Measurements from ENCODE around the gene HM13.

HM13 gene

DNA sequence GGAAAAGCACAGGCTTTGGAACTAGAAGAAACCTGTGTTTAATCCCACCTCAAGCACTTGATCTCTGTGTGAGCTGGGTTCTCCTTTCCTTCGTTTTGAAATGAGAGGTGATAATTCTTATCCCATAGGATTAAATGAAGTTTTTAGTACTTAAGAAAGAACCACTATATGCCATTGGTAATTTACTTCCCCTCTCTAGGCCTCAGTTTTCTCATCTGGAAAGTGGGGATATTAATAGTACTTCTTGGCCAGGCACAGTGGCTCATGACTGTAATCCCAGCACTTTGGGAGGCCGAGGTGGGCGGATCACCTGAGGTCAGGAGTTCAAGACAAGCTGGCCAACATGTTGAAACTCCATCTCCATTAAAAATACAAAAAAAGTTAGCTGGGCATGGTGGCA lies 25.1 kb upstream of the HM13 start:
- no peak for DNase-seq (ENCODE audit: low spot score)
- no peak overlapping the region for H3K27ac ChIP-seq
- TF ChIP-seq, protein P1, sequence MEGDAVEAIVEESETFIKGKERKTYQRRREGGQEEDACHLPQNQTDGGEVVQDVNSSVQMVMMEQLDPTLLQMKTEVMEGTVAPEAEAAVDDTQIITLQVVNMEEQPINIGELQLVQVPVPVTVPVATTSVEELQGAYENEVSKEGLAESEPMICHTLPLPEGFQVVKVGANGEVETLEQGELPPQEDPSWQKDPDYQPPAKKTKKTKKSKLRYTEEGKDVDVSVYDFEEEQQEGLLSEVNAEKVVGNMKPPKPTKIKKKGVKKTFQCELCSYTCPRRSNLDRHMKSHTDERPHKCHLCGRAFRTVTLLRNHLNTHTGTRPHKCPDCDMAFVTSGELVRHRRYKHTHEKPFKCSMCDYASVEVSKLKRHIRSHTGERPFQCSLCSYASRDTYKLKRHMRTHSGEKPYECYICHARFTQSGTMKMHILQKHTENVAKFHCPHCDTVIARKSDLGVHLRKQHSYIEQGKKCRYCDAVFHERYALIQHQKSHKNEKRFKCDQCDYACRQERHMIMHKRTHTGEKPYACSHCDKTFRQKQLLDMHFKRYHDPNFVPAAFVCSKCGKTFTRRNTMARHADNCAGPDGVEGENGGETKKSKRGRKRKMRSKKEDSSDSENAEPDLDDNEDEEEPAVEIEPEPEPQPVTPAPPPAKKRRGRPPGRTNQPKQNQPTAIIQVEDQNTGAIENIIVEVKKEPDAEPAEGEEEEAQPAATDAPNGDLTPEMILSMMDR (conservative IDR thresholded peaks at IDR 0.05; ENCODE audit: low read depth), result no peak
- CTCF ChIA-PET, result interaction anchor here (1.8 to 2.2 kb wide), 2 partner anchors 14 to 29 kb away, joined by 7 to 14 read pairs; no protein-coding TSS in a partner anchor
- POLR2A ChIA-PET (ENCODE audit: low non-redundant PET), result no interaction called here

DNA sequence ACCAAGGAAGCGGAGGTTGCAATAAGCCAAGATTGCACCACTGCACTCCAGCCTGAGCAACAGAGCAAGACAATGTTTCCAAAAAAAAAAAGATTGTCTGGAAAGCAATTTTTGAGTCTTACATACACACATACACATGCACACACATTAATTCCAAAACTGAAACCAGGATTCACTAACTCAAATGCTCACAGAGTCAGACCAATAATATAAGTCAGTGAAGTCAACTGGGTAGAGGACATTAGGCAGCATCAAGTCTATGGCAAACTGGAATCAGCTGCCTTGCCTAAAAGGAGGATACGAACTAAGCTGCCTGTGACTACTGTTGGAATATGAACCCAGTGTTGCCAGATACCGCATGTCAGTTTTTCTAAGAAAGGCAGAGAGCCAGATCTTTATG lies 23.5 kb upstream of the HM13 start:
- no peak for DNase-seq (ENCODE audit: low spot score)
- CTCF ChIA-PET, result interaction anchor here (0.6 to 0.9 kb wide), 4 partner anchors 11 to 1957 kb away, joined by 3 to 6 read pairs (median 3); partner anchors contain the start of gene HM13
- H3K27ac ChIP-seq, result no peak overlapping the region
- TF ChIP-seq, protein P1 (conservative IDR thresholded peaks at IDR 0.05; ENCODE audit: low read depth), result no peak
- POLR2A ChIA-PET (ENCODE audit: low non-redundant PET), result no interaction called here

DNA sequence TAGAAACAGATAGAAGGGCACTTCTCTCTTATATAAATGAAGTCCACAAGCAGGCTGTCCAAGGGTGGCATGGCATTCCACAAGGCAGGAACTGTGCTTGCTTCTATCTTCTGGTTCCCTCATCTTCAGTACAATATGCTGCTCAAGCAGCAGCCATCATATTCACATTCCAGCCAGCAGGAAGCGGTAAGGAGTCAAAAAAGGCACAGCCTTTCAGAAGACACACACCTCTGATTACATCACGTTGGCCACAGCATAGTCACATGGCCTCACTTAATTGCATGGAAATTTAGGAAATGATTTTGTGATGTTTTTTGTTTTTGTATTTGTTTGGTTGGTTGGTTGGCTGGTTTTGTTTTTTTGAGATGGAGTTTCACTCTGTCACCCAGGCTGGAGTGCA lies 20.1 kb upstream of the HM13 start:
- TF ChIP-seq, protein P1 (conservative IDR thresholded peaks at IDR 0.05; ENCODE audit: low read depth), result no peak; the same call in 1 of the 2 replicates
- POLR2A ChIA-PET (ENCODE audit: low non-redundant PET), result no interaction called here
- H3K27ac ChIP-seq, result no peak overlapping the region
- peak; percentile 55 for DNase-seq (ENCODE audit: low spot score)
- CTCF ChIA-PET, result interaction anchor here (0.6 to 0.8 kb wide), 2 partner anchors 9 kb away, joined by 4 read pairs; no protein-coding TSS in a partner anchor

DNA sequence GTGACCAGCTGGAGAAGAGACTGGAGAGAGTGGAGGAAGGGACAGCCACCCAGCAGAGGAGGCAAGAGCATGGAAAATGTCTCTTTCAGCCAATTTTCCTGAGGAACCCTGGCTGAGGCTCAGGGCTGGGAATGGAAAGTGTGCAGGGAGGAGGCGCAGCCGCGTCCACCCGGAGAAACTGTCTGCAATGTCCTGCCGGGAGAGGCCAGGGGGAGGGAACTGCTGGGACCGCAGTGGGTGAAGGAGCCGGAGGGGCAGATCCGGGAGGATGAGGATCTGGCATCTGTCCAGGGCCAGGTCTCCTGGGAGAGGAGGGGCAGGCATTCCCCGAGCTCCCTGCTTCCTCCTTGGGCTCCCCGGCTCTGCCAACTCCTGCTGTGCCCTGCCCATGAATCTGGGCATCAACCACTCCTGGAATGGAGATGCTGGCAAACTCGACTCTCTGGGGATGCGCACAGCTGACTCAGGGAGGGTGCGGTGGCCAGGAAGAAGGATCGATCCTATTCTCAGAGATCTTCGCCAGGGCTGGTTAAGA lies 17.4 kb upstream of the HM13 start:
- TF ChIP-seq, protein P1 (conservative IDR thresholded peaks at IDR 0.05; ENCODE audit: low read depth), result no peak
- CTCF ChIA-PET, result interaction anchor here (0.6 to 1.1 kb wide), 2 partner anchors 24 to 92 kb away, joined by 3 to 5 read pairs; no protein-coding TSS in a partner anchor
- DNase-seq (ENCODE audit: low spot score), result no peak
- POLR2A ChIA-PET (ENCODE audit: low non-redundant PET), result no interaction called here
- no peak overlapping the region for H3K27ac ChIP-seq

DNA sequence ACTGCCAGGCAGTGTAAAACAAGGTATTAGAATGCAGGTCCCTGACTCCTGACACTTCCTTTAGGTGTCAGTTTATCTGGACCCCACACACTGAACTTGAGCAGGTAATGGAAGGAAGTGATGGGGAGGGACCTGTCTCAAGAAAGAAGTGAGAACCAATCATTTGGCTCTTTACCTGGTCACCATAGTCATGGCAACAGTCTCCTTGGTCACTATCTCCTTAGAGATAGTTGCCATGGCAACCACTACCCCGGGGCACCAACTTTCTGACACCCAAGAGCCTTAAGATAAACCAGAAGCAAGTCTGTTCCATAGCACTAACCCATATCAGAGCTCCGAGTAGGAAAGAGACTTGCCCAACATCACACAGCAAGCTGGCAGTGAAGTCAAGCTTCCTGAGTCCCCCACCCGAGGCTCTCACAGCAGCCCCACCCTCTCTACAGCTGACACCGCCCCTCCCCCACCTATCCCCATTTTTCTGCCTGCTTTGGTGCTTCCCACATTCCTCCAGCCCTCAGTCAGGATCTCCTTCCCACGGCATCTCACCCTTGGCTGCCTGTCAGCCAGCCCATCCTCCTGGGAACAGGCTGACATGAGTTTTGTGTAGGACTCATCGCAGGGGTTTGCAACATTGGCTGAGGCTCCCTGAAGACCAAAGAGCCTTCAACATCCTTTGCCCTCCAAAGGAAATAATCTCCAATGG lies 16.3 kb upstream of the HM13 start:
- TF ChIP-seq, protein P1 (conservative IDR thresholded peaks at IDR 0.05; ENCODE audit: low read depth), result no peak
- DNase-seq (ENCODE audit: low spot score), result no peak
- POLR2A ChIA-PET (ENCODE audit: low non-redundant PET), result no interaction called here
- CTCF ChIA-PET, result no interaction called here
- H3K27ac ChIP-seq, result no peak overlapping the region

DNA sequence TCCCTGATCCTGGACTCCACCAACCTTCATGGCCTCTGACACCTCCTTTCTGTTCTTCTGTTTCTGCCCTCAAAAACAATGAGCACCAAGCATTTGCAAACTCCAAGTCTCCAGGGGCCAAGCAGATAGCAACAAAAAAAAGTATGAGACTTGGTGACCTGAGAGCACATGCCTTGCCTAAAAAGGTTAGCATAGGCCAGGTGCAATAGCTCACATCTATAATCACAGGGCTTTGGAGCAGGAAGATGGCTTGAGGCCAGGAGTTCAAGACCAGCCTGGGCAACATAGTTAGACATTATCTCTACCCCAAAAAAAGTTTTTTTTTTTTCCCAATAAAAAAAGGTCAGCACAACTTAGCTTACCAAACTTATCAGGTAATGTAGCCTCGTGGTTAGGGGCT lies 13.7 kb upstream of the HM13 start:
- H3K27ac ChIP-seq, result no peak overlapping the region
- ChIA-PET POLR2A (ENCODE audit: low non-redundant PET) (no interaction called here), CTCF (interaction anchor here (1.1 kb wide), 1 partner anchor 24 kb away, joined by 3 read pairs; no protein-coding TSS in a partner anchor)
- no peak for DNase-seq (ENCODE audit: low spot score)
- TF ChIP-seq, protein P1 (conservative IDR thresholded peaks at IDR 0.05; ENCODE audit: low read depth), result no peak
